ENCODE data around the gene TNS1. TPM values are rescaled to one million over a fixed set of nuclear protein-coding genes. Genes with fewer than 3 reads are reported as not detected.

TNS1 gene
- total and polyA plus RNA-seq, 7 experiments from 2014 or later: 0.50 to 5.0 (median 0.81) TPM; not detected in 2

GRCh38 chr2:217790681-217791392, 212.0 kb downstream of the TNS1 start:
- intact Hi-C loops (cut with micrococcal nuclease): no loop called here

DNA sequence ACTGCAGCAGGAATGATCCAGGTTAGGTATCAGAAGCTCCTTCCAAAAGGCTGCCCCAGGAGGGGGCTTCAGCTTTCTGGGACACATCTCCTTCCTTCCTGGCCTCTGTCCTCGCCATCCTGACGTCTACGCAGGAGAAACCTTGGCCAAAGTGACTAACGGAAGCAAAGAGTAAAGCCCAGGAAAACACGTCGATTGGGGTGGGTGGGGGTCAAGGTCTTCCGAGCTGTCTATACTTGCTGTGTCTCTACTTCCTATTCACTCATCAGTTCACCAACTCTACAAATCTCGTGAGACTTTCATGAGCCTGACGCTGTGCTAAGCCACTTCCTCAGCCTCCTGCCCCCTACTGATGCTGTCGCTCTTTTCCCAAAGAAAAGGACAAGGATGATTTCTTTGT, 212.6 kb downstream of the TNS1 start:
- peaks cover 0 to 2% (median 0%) of the 10 kb centered on the region in 5 donors for H3K27me3 Mint-ChIP-seq
- no peaks in the 10 kb centered on the region for H3K27me3 ChIP-seq (ENCODE audit: control insufficient read depth in 2 of 2, insufficient read depth in 2 of 2, low read length in 2 of 2)
- H3K9me3 Mint-ChIP-seq: peaks cover 0 to 3% (median 0%) of the 10 kb centered on the region in 11 donors
- intact Hi-C loops (cut with micrococcal nuclease): no loop called here
- H3K4me1 ChIP-seq (ENCODE audit: control insufficient read depth in 2 of 2, insufficient read depth in 2 of 2, low read length in 2 of 2): peaks cover 5% of the 10 kb centered on the region in 2 donors
- DNase-seq (peak in 6 of 9 donors; percentile 18 to 49 (median 36)), ATAC-seq (peak; percentile 74)
- ChIA-PET CTCF (interaction anchor here (0.9 to 2.9 kb wide), 4 partner anchors 15 to 243 kb away, joined by 3 to 17 read pairs (median 6); no protein-coding TSS in a partner anchor), POLR2A (no interaction called here)
- H3K4me3 ChIP-seq (ENCODE audit: low read length): peak overlapping the region; percentile 58
- peak overlapping the region; percentile 64 for H3K27ac ChIP-seq (ENCODE audit: low read depth, low read length)
- no peaks in the 10 kb centered on the region for H3K9me3 ChIP-seq (ENCODE audit: control insufficient read depth in 2 of 3, low read length in 3 of 3)
- peak overlapping the region; percentile 77 to 89 (median 86) for H3K4me3 Mint-ChIP-seq
- peaks cover 8 to 33% (median 21%) of the 10 kb centered on the region in 7 donors for H3K4me1 Mint-ChIP-seq
- H3K36me3 ChIP-seq (ENCODE audit: control insufficient read depth in 2 of 3, insufficient read depth in 3 of 3, low read length in 3 of 3): no peaks in the 10 kb centered on the region
- no peaks in the 10 kb centered on the region for H3K36me3 Mint-ChIP-seq
- peak overlapping the region; percentile 2 to 93 (median 66) for H3K27ac Mint-ChIP-seq

More at GRCh38 chr2:217790681-217791392, 212.0 kb downstream of the TNS1 start:
- Mint-ChIP-seq H3K9me3 (peaks cover 0 to 3% (median 0%) of the 10 kb centered on the region in 11 donors), H3K27me3 (no peaks in the 10 kb centered on the region), H3K4me1 (peaks cover 8 to 29% (median 17%) of the 10 kb centered on the region in 7 donors), H3K36me3 (no peaks in the 10 kb centered on the region), H3K27ac (peak overlapping the region; percentile 2 to 93 (median 66)), H3K4me3 (peak overlapping the region; percentile 77 to 89 (median 86))
- POLR2A ChIA-PET: interaction anchor here (1.0 kb wide), 1 partner anchor 44 kb away, joined by 3 read pairs; no protein-coding TSS in a partner anchor
- Histone ChIP-seq H3K9me3 (ENCODE audit: control insufficient read depth in 2 of 3, low read length in 3 of 3) (no peaks in the 10 kb centered on the region), H3K27me3 (ENCODE audit: control insufficient read depth in 2 of 2, insufficient read depth in 2 of 2, low read length in 2 of 2) (no peaks in the 10 kb centered on the region), H3K27ac (ENCODE audit: low read depth, low read length) (no peak overlapping the region), H3K4me3 (ENCODE audit: low read length) (no peak overlapping the region), H3K4me1 (ENCODE audit: control insufficient read depth in 2 of 2, insufficient read depth in 2 of 2, low read length in 2 of 2) (peaks cover 0 to 5% of the 10 kb centered on the region in 2 donors), H3K36me3 (ENCODE audit: control insufficient read depth in 2 of 3, insufficient read depth in 3 of 3, low read length in 3 of 3) (no peaks in the 10 kb centered on the region)
- CTCF ChIA-PET: interaction anchor here (2.4 to 2.9 kb wide), 2 partner anchors 96 to 242 kb away, joined by 7 to 17 read pairs; no protein-coding TSS in a partner anchor
- no peak for DNase-seq
- no peak for ATAC-seq

DNA sequence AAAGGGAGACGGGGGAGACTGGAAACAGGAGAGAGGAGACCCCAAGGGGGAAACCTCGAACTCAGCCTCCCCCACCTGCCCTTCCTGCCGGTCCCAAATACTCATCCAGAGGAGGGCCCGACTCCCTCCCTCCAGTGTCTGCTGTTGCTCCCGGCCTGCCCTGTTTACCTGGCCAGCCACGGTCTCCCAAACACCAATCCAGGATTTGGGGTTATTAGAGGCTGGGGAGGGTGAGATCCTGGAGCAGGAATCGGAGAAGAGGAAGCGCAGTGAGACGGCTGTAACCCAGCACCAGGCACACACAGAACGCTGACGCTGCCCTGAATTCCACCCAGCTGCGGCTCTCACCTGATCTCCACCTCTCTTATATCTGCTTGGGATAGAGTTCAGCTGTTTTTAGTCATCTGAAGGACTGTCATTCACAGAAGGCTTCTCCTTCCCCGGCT, 213.0 kb downstream of the TNS1 start:
- ChIA-PET CTCF (interaction anchor here (0.9 to 2.9 kb wide), 8 partner anchors 12 to 243 kb away, joined by 3 to 17 read pairs (median 4); no protein-coding TSS in a partner anchor), POLR2A (interaction anchor here (0.6 kb wide), 1 partner anchor 19 kb away, joined by 3 read pairs; no protein-coding TSS in a partner anchor)
- peaks cover 8 to 33% (median 22%) of the 10 kb centered on the region in 7 donors for H3K4me1 Mint-ChIP-seq

DNA sequence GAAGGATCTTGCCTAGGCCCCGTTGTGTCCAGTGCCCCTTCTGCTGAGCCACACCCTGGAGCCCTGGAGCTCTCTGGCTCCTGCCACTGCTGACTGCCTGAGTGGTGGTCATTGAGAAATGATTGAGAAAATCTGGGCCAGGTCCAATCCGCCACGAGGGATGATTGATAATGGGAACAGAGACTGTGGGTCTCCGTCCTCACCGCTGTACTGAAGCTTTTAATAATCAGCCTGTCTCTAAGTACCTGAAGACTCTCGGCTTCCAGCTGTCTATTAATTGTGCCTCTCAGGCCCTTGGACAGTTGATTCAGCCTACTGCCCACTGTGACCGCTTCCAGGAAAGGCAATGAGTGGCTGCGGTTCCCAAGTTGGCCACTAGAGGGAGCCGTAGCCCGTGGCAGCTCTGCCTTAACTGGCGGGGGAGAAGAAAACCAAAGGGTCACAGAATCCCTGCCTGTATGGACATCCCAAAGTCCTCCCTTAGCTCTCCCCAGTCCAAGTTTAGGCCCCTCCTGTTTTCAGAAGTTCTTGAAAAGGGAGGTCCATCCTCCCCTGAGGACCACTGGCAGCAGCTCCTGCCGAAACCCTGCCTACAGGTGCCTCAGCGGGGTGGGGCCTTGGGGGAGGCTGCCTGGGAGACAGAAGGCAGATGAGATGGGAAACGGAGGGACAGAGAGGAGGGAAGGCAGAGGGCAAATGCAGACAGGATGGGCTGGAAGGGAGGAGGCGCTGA, 213.6 kb downstream of the TNS1 start:
- Histone ChIP-seq H3K27ac (ENCODE audit: low read depth, low read length) (peak overlapping the region; percentile 64), H3K4me3 (ENCODE audit: low read length) (peak overlapping the region; percentile 58), H3K27me3 (ENCODE audit: control insufficient read depth in 2 of 2, insufficient read depth in 2 of 2, low read length in 2 of 2) (no peaks in the 10 kb centered on the region), H3K4me1 (ENCODE audit: control insufficient read depth in 2 of 2, insufficient read depth in 2 of 2, low read length in 2 of 2) (peaks cover 5% of the 10 kb centered on the region in 2 donors), H3K36me3 (ENCODE audit: control insufficient read depth in 2 of 3, insufficient read depth in 3 of 3, low read length in 3 of 3) (no peaks in the 10 kb centered on the region), H3K9me3 (ENCODE audit: control insufficient read depth in 2 of 3, low read length in 3 of 3) (no peaks in the 10 kb centered on the region)
- peak; percentile 73 for ATAC-seq
- Mint-ChIP-seq H3K4me1 (peaks cover 8 to 33% (median 22%) of the 10 kb centered on the region in 7 donors), H3K9me3 (peaks cover 0 to 5% (median 0%) of the 10 kb centered on the region in 11 donors), H3K27ac (peak overlapping the region in 7 of 9 donors; percentile 46 to 88 (median 63)), H3K36me3 (no peaks in the 10 kb centered on the region), H3K4me3 (peak overlapping the region; percentile 77 to 89 (median 86)), H3K27me3 (peaks cover 0 to 2% (median 0%) of the 10 kb centered on the region in 5 donors)
- intact Hi-C loops (cut with micrococcal nuclease): loop anchor here (1.0 to 5.0 kb wide), 6 partner anchors 97 to 279 kb away; no protein-coding TSS in a partner anchor
- ChIA-PET POLR2A (interaction anchor here (0.6 kb wide), 1 partner anchor 19 kb away, joined by 3 read pairs; no protein-coding TSS in a partner anchor), CTCF (interaction anchor here (0.6 to 2.9 kb wide), 12 partner anchors 11 to 279 kb away, joined by 3 to 17 read pairs (median 4); no protein-coding TSS in a partner anchor)
- DNase-seq: peak; percentile 19 to 83 (median 65)

More for the DNA sequence above, 213.0 kb downstream of the TNS1 start:
- peak in 3 of 9 donors; percentile 13 to 21 (median 14) for DNase-seq
- Mint-ChIP-seq H3K27ac (peak overlapping the region; percentile 2 to 93 (median 66)), H3K27me3 (peaks cover 0 to 2% (median 0%) of the 10 kb centered on the region in 5 donors), H3K36me3 (no peaks in the 10 kb centered on the region), H3K4me3 (peak overlapping the region; percentile 77 to 89 (median 86)), H3K9me3 (peaks cover 0 to 3% (median 0%) of the 10 kb centered on the region in 11 donors)
- H3K27ac ChIP-seq (ENCODE audit: low read depth, low read length): peak overlapping the region; percentile 64
- no peaks in the 10 kb centered on the region for H3K9me3 ChIP-seq (ENCODE audit: control insufficient read depth in 2 of 3, low read length in 3 of 3)
- peak; percentile 24 for ATAC-seq
- intact Hi-C loops (cut with micrococcal nuclease): loop anchor here (1.0 to 5.0 kb wide), 6 partner anchors 97 to 279 kb away; no protein-coding TSS in a partner anchor
- H3K4me3 ChIP-seq (ENCODE audit: low read length): peak overlapping the region; percentile 58
- H3K36me3 ChIP-seq (ENCODE audit: control insufficient read depth in 2 of 3, insufficient read depth in 3 of 3, low read length in 3 of 3): no peaks in the 10 kb centered on the region
- H3K4me1 ChIP-seq (ENCODE audit: control insufficient read depth in 2 of 2, insufficient read depth in 2 of 2, low read length in 2 of 2): peaks cover 5% of the 10 kb centered on the region in 2 donors
- H3K27me3 ChIP-seq (ENCODE audit: control insufficient read depth in 2 of 2, insufficient read depth in 2 of 2, low read length in 2 of 2): no peaks in the 10 kb centered on the region

GRCh38 chr2:217788669-217789002, 214.2 kb downstream of the TNS1 start:
- ChIA-PET CTCF (interaction anchor here (0.6 to 2.9 kb wide), 10 partner anchors 11 to 565 kb away, joined by 3 to 17 read pairs (median 4); no protein-coding TSS in a partner anchor), POLR2A (interaction anchor here (0.6 kb wide), 1 partner anchor 945 kb away, joined by 3 read pairs; no protein-coding TSS in a partner anchor)
- peaks cover 0 to 9% (median 2%) of the 10 kb centered on the region in 11 donors for H3K9me3 Mint-ChIP-seq
- Histone ChIP-seq H3K36me3 (ENCODE audit: control insufficient read depth in 2 of 3, insufficient read depth in 3 of 3, low read length in 3 of 3) (no peaks in the 10 kb centered on the region), H3K27ac (ENCODE audit: low read depth, low read length) (no peak overlapping the region), H3K4me3 (ENCODE audit: low read length) (no peak overlapping the region), H3K27me3 (ENCODE audit: control insufficient read depth in 2 of 2, insufficient read depth in 2 of 2, low read length in 2 of 2) (no peaks in the 10 kb centered on the region), H3K9me3 (ENCODE audit: control insufficient read depth in 2 of 3, low read length in 3 of 3) (no peaks in the 10 kb centered on the region), H3K4me1 (ENCODE audit: control insufficient read depth in 2 of 2, insufficient read depth in 2 of 2, low read length in 2 of 2) (peaks cover 5% of the 10 kb centered on the region in 2 donors)
- H3K36me3 Mint-ChIP-seq: no peaks in the 10 kb centered on the region
- peak overlapping the region in 7 of 10 donors; percentile 10 to 88 (median 77) for H3K4me3 Mint-ChIP-seq
- peaks cover 0 to 4% (median 0%) of the 10 kb centered on the region in 5 donors for H3K27me3 Mint-ChIP-seq
- H3K4me1 Mint-ChIP-seq: peaks cover 8 to 33% (median 22%) of the 10 kb centered on the region in 7 donors
- DNase-seq: no peak
- no peak for ATAC-seq
- intact Hi-C loops (cut with micrococcal nuclease): loop anchor here (1.0 to 5.0 kb wide), 6 partner anchors 98 to 280 kb away; no protein-coding TSS in a partner anchor
- peak overlapping the region in 1 of 9 donors; percentile 32 for H3K27ac Mint-ChIP-seq
